Kidney (tissue), 14 donors: Measurements from ENCODE around the gene A2M. TPM values are rescaled to one million over a fixed set of nuclear protein-coding genes. Genes with fewer than 3 reads are reported as not detected.
A peak's percentile ranks its signal among the peaks of the same experiment; 100 is the strongest.

Source experiments
- DNase-seq, 5 donors: peaks; one replicate each; pipeline ENCODE4 v3.0.0-alpha.2; 2013 to 2020
- FAIRE-seq: peaks from 2 replicates; lab custom pipeline; 2012; peaks lifted over from hg19 to GRCh38; lab: Jason Lieb, UNC
- H3K27ac ChIP-seq, 2 donors: one replicate each; pipeline ENCODE4 v1.7.0; 2013; ENCODE audit warnings: low read depth in 2 of 2, low read length in 2 of 2, inconsistent platforms in 1 of 2
- H3K27me3 ChIP-seq: one replicate; pipeline ENCODE4 v1.7.1; 2013; ENCODE audit warnings: low read length, inconsistent platforms; ENCODE audit not compliant: control insufficient read depth, insufficient read depth
- H3K36me3 ChIP-seq, 3 donors: one replicate each; pipeline versions ENCODE4 v1.7.0 to v1.7.1; 2013; ENCODE audit warnings: low read length in 3 of 3, control low read depth in 1 of 3, inconsistent platforms in 1 of 3; ENCODE audit not compliant: insufficient read depth in 3 of 3, control insufficient read depth in 2 of 3
- H3K4me1 ChIP-seq, 3 donors: one replicate each; pipeline versions ENCODE4 v1.7.0 to v1.7.1; 2013; ENCODE audit warnings: low read length in 3 of 3, inconsistent platforms in 1 of 3, low read depth in 1 of 3; ENCODE audit not compliant: control insufficient read depth in 2 of 3, insufficient read depth in 2 of 3
- H3K4me3 ChIP-seq, 3 donors: one replicate each; pipeline versions ENCODE4 v1.7.0 to v1.8.1; 2013; ENCODE audit warnings: low read length in 3 of 3, control low read depth in 1 of 3, inconsistent platforms in 1 of 3
- H3K9ac ChIP-seq, 3 donors: one replicate each; pipeline versions ENCODE4 v1.7.0 to v1.7.1; 2013; ENCODE audit warnings: low read length in 3 of 3, control low read depth in 1 of 3, inconsistent platforms in 1 of 3
- H3K9me3 ChIP-seq, 3 donors: one replicate each; pipeline versions ENCODE4 v1.7.0 to v1.7.1; 2013; ENCODE audit warnings: low read length in 3 of 3, control low read depth in 1 of 3, inconsistent platforms in 1 of 3; ENCODE audit not compliant: control insufficient read depth in 2 of 3, insufficient read depth in 1 of 3
- CTCF ChIP-seq: IDR thresholded peaks from 3 replicates; pipeline ENCODE4 v1.5.1; 2012; ENCODE audit warnings: mild to moderate bottlenecking, moderate library complexity, borderline replicate concordance; ENCODE audit not compliant: insufficient read depth; ENCODE audit errors: extremely low read depth
- intact Hi-C: fragments of 100-400 bp; cut with DNase I; formaldehyde crosslinking; loops from one replicate; pipeline ENCODE4 v1.11.1; 2022
- polyA plus RNA-seq: library from polyadenylated mRNA; stranded (reverse); fragments of 350-450 nt; fragmentation: Illumina TruSeq; extraction: RNeasy Lipid Tissue Mini Kit (QIAGEN cat#74804); gene quantifications from one replicate; pipeline ENCODE4 v1.2.3, GENCODE V29; 2014; ENCODE audit warnings: low read depth, low replicate concordance; ENCODE audit not compliant: insufficient read depth
- total RNA-seq: library from RNA; stranded (reverse); fragmentation: NEBNext Ultra II Directional; extraction: Animal tissue kit (Norgen Biotek cat#: 25700); gene quantifications from one replicate; pipeline ENCODE4 v1.2.1, GENCODE V29; 2021
- donor health status: control.
- donor health status: control.
- donor health status: control.
- donor health status: control.
- donor health status: control.
- donor health status: DM: yes; HTN: yes; CAD: no.
- donor health status: Normal renal cell carcinoma (clear cell type).

A2M gene
- total and polyA plus RNA-seq, 2 donors from 2014 or later, result 745 to 971 TPM

GRCh38 chr12:9095322-9095721, 20.4 kb downstream of the A2M start:
- H3K9me3 ChIP-seq, result no peaks in the 10 kb centered on the region
- no peak overlapping the region for H3K9ac ChIP-seq
- H3K27me3 ChIP-seq, result no peaks in the 10 kb centered on the region
- no peaks in the 10 kb centered on the region for H3K4me1 ChIP-seq
- FAIRE-seq (no peak), DNase-seq (no peak)
- intact Hi-C loops, result no loop called here
- H3K4me3 ChIP-seq, result no peak overlapping the region
- peaks cover 0 to 20% (median 8%) of the 10 kb centered on the region in 3 donors for H3K36me3 ChIP-seq
- no peak for TF ChIP-seq CTCF
- H3K27ac ChIP-seq, result no peak overlapping the region

- H3K36me3 ChIP-seq, result peaks cover 0 to 18% (median 6%) of the 10 kb centered on the region in 3 donors
- intact Hi-C loops, result no loop called here
Measured at GRCh38 chr12:9094512-9095206, 21.1 kb downstream of the A2M start.

GRCh38 chr12:9091891-9092598, 23.7 kb downstream of the A2M start:
- no peaks in the 10 kb centered on the region for H3K9me3 ChIP-seq
- intact Hi-C loops, result no loop called here
- no peak overlapping the region for H3K9ac ChIP-seq
- TF ChIP-seq CTCF, result no peak
- H3K4me1 ChIP-seq, result no peaks in the 10 kb centered on the region
- peaks cover 0 to 12% (median 2%) of the 10 kb centered on the region in 3 donors for H3K36me3 ChIP-seq
- H3K27me3 ChIP-seq, result no peaks in the 10 kb centered on the region
- no peak for FAIRE-seq
- no peak overlapping the region for H3K4me3 ChIP-seq
- no peak for DNase-seq
- H3K27ac ChIP-seq, result no peak overlapping the region

More at GRCh38 chr12:9094512-9095206, 21.1 kb downstream of the A2M start:
- H3K27ac ChIP-seq, result no peak overlapping the region
- TF ChIP-seq CTCF, result no peak
- no peak for DNase-seq
- no peaks in the 10 kb centered on the region for H3K9me3 ChIP-seq
- FAIRE-seq, result peak; percentile 57
- no peaks in the 10 kb centered on the region for H3K4me1 ChIP-seq
- H3K4me3 ChIP-seq, result no peak overlapping the region
- H3K9ac ChIP-seq, result no peak overlapping the region
- no peaks in the 10 kb centered on the region for H3K27me3 ChIP-seq
